NCI-H69 (cell line): ENCODE results near the gene HDAC1.
"Not testable (repeated sequence)": the region's sequence is repeated elsewhere in the genome, so short reads cannot be mapped to it uniquely, and the experiment has no call there.

Experiments used
- DNase-seq: peaks from one replicate; lab custom pipeline; 2025; lab: John Stamatoyannopoulos, UW

The HDAC1 gene

DNA sequence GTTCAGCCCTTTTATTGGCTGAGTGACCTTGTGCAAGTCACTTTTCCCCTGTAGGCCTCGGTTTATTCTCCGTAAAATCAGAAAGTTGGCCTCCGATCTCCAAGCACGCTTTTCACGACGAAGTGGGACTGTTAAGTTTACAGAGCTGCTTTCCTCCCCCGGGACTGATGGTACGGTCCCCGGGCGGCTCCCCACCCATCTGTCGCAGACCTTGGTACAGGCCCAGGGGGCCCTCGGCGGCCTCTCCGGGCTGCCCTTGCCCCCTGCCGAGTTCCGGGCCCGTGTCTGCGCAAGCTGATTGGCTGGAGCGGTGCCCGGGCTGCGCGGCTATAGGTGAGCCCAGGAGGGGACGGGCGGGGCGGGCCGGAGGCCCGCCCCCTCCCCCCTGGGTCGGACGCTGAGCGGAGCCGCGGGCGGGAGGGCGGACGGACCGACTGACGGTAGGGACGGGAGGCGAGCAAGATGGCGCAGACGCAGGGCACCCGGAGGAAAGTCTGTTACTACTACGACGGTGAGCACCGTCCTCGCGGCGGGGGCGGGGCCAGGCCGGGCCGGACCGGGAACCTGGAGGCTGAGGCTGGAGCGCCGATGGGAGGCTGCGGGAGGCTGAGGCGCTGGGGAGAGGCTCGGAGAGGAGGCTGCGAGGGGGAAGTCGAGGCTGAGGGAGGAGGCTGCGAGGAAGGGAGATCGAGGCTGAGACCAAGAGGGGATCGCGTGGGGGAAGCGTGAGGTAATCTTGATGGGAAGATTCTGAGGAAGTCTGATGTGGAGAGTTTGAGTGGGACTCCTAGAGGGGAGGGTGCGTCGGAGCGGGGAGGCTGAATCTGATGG lies at the start of gene HDAC1:
TSS of gene HDAC1 (plus strand) at position 376 of the 831 bp plus-strand sequence. CDS start at position 463, 87 bp downstream.
- peak; percentile 93 for DNase-seq

- DNase-seq: peak; percentile 31
Observed at GRCh38 chr1:32242341-32242851, 49.5 kb upstream of the HDAC1 start.

GRCh38 chr1:32246888-32247273 lies 45.0 kb upstream of the HDAC1 start, which contains the start of gene FAM167B:
TSS of gene FAM167B (plus strand) at chr1:32247222. CDS start at chr1:32247422, 200 bp downstream.
- no peak for DNase-seq

DNA sequence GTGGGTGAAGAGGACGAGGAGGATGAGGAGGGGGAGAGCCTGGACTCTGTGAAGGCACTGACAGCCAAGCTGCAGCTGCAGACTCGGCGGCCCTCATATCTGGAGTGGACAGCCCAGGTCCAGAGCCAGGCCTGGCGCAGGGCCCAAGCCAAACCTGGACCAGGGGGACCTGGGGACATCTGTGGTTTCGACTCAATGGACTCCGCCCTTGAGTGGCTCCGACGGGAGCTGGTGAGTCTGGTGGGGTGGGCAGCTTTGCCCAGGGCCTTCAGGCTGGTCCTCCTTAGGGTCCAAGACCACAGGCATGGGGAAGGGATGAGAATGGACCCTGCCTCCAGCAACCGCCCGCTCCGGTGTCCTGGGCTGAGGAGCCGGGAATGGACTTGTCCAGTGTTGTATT lies 44.4 kb upstream of the HDAC1 start:
- DNase-seq: no peak

GRCh38 chr1:32247983-32248889 lies 43.6 kb upstream of the HDAC1 start:
- DNase-seq: peak; percentile 78

- DNase-seq: peak; percentile 8
Observed at GRCh38 chr1:32249831-32250525, 41.9 kb upstream of the HDAC1 start.

DNA sequence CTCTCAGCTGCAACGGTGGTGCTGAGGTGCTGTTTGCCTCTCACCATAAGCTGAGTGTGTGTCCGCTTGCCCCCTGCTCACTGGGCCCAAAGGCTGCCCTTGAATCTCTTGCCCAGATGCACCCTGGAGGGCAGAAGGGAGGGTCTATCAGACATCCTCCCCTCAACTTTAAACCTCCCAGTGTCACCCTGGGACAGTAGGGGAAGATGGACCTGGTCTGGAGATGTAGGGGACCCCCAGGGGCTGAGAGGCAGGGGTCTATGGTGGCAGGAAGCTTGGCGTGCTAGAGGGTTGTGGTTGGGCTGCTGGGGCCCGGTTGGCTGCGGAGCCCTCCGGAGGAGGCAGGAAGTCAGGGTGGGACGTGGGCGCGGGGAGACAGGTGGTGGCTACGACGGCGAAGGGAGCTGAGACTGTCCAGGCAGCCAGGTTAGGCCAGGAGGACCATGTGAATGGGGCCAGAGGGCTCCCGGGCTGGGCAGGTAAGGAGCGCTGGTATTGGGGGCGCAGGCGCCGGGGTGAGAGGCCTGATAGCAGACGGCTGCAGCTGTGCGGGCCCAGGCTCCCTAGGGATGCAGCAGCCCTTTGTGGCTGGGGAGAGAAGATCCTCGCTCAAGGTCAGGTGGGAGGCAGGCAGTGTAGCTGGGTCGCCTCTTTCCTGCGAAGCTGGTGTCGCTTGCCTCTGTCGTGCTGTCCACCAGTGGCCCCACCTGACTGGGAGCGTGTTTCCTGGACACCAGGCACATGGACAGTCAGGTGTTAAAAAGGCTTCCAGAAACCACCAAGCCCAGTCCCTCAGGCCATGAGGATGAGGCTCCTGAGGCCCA lies 40.8 kb upstream of the HDAC1 start, which contains the start of gene LCK:
TSS of gene LCK (plus strand) at position 373 of the 824 bp plus-strand sequence. CDS start 23,065 bp downstream, outside the sequence.
- DNase-seq: no peak

DNA sequence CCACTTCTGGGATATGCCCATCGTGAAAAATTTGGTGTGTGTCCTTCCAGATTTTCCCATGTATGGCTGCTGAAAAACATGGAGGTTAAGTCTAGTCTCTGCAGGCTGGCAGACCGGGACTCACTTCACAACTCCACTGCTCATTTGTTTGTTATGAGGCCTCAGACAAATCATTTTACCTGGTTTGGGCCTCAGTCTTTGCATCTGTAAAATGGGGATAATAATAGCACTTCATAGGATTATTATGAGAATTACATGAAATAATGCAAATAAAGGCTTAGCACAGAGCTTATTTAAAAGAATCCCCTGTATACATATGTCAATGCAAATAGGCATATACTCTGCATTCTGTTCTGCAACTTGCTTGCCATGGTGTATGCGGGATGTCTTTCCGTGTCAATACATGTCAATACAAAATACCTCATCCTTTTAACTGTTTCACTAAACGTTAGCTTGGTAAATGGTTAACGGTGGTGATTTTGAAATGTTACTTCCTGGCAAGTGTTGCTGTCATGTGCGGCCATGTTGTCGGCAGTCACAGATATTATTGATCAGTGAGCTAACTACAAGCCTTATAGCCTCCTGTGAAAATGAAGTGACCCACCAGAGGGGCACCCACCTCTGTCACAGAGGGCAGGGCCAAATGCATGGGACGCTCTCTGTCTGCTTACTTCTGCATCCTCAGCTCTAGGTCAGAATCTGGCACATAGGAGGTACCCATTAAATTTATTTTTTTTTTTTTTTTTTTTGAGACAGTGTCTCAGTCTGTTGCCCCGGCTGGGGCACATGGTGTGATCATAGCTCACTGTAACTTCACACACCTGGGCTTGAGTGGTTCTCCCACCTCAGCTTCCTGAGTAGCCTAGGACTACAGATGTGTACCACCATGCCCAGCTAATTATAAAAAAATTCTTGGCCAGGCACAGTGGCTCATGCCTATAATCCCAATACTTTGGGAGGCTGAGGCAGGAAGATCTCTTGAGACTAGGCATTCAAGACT lies 36.5 kb upstream of the HDAC1 start:
- DNase-seq: no peak

GRCh38 chr1:32256473-32257226 lies 35.2 kb upstream of the HDAC1 start:
- DNase-seq: no peak

- DNase-seq: no peak
Observed at GRCh38 chr1:32257227-32257508, 34.7 kb upstream of the HDAC1 start.

GRCh38 chr1:32263236-32263593 lies 28.7 kb upstream of the HDAC1 start:
- DNase-seq: not testable (repeated sequence)

- no peak for DNase-seq
Observed at GRCh38 chr1:32263744-32264143, 28.1 kb upstream of the HDAC1 start.

DNA sequence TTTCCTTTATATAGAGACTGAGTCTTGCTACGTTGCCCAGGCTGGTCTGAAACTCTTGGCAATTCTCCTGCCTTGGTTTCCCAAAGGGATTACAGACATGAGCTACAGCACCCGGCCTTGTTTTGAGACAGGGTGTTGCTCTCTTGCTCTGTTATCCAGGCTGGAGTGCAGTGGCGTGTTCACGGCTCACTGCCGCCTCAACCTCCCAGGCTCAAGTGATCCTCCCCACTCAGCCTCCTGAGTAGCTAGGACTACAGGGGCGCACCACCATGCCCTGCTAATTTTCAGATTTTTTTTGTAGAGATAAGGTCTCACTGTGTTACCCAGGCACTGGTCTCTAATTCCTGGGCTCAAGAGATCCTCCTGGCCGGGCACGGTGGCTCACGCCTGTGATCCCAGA lies 26.0 kb upstream of the HDAC1 start:
- DNase-seq: no peak

GRCh38 chr1:32266921-32267591 lies 24.8 kb upstream of the HDAC1 start:
- DNase-seq: no peak

GRCh38 chr1:32269744-32270143 lies 22.1 kb upstream of the HDAC1 start:
- no peak for DNase-seq

DNA sequence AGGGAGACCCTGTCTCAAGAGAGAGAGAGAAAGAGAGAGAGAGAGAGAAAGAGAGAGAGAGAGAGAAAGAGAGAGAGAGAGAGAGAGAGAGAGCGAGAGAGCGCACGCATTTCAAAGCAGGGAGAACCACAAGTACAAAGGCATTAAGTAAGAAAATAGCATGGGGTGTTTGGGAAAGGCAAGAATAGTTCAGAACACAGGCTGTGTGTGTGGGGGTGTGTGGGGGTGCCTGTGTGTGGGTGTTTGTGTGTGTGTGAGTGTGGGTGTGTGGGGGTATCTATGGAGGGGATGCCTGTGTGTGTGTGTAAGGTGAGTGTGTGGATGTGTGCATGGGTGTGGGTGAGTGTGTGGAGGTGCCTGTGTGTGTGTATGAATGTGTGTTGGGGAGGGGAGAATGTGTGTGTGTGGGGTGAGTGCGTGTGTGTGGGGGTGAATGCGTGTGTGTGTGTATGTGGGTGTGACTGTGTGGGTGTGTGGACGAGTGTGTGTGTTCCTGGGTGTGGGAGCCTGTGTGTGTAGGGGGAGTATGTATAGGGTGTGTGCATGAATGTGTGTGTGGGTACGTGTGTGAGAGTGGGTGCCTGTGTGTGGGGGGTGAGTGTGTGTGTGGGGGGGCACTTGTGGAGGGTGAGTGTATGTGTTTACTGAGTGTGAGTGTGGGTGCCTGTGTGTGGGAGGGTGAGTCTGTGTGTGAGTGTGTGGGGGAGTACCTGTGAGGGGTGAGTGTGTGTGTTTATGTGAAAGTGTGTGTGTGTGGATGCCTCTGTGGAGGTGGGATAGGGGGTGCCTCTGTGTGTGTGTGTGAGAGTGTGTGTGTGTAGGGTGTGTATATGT lies 19.1 kb upstream of the HDAC1 start:
- no peak for DNase-seq

GRCh38 chr1:32273391-32274208 lies 18.3 kb upstream of the HDAC1 start:
- DNase-seq: peak; percentile 91
